HG02588 (cell line): Measurements from ENCODE around the gene ITGA7.

Experiments
- ATAC-seq: cut with Tn5 transposase; IDR thresholded peaks from one replicate; pipeline ENCODE4 v1.9.1; 2021; ENCODE audit warnings: mild to moderate bottlenecking, moderate library complexity; ENCODE audit not compliant: unreplicated experiment

Gene ITGA7, protein sequence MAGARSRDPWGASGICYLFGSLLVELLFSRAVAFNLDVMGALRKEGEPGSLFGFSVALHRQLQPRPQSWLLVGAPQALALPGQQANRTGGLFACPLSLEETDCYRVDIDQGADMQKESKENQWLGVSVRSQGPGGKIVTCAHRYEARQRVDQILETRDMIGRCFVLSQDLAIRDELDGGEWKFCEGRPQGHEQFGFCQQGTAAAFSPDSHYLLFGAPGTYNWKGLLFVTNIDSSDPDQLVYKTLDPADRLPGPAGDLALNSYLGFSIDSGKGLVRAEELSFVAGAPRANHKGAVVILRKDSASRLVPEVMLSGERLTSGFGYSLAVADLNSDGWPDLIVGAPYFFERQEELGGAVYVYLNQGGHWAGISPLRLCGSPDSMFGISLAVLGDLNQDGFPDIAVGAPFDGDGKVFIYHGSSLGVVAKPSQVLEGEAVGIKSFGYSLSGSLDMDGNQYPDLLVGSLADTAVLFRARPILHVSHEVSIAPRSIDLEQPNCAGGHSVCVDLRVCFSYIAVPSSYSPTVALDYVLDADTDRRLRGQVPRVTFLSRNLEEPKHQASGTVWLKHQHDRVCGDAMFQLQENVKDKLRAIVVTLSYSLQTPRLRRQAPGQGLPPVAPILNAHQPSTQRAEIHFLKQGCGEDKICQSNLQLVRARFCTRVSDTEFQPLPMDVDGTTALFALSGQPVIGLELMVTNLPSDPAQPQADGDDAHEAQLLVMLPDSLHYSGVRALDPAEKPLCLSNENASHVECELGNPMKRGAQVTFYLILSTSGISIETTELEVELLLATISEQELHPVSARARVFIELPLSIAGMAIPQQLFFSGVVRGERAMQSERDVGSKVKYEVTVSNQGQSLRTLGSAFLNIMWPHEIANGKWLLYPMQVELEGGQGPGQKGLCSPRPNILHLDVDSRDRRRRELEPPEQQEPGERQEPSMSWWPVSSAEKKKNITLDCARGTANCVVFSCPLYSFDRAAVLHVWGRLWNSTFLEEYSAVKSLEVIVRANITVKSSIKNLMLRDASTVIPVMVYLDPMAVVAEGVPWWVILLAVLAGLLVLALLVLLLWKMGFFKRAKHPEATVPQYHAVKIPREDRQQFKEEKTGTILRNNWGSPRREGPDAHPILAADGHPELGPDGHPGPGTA

DNA sequence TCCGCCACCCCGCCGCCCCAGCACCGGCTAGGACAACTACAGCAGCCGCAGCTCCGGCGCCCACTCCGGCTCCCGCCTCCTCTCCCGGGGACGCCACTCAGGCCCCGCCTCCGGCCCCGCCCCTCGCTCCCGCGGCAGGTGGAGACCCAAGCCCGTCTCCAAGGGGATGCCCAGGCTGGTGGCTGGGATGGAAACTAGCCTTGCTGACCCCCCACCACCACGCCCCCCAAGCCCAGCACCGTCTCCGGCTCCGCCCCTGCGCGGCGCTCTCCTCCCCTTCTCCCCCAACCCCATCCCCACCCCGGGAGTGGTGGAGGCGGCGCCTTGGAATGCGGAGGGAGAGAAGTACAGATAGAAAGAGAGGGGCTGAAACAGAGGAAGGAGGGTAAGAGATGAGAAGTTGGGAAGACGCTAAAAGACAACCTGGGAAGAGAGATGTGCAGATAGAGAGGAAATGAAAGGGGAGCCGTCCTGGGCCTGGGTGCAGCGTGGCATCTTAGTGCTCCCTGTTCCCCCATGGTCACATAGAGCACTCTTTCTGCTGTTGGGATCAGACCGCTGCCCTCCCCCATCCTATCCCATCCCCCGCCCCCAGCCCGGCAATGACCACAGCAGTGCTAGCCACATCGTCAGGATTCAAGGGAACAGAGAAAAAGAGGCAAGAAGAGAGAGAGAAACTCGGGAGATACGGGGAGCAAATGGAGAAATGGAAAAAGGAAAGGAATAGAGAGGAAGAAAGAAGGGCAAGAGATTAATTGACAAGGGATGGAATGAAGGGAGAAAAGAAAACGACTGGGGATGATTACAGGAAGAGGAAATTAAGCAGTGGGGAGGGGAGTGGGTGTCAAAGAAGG is at the start of gene ITGA7:
Gene ITGA7 (minus strand): TSS at position 64 of the 854 bp plus-strand sequence. CDS start 222 bp downstream, outside the sequence.
- ATAC-seq = no peak

- ATAC-seq = no peak
Observed at GRCh38 chr12:55755246-55755645, 47.5 kb upstream of the ITGA7 start.

- ATAC-seq = no peak
Observed at GRCh38 chr12:55748230-55748993, 40.7 kb upstream of the ITGA7 start.

- ATAC-seq = no peak
Observed at GRCh38 chr12:55746913-55747231, 39.2 kb upstream of the ITGA7 start.

DNA sequence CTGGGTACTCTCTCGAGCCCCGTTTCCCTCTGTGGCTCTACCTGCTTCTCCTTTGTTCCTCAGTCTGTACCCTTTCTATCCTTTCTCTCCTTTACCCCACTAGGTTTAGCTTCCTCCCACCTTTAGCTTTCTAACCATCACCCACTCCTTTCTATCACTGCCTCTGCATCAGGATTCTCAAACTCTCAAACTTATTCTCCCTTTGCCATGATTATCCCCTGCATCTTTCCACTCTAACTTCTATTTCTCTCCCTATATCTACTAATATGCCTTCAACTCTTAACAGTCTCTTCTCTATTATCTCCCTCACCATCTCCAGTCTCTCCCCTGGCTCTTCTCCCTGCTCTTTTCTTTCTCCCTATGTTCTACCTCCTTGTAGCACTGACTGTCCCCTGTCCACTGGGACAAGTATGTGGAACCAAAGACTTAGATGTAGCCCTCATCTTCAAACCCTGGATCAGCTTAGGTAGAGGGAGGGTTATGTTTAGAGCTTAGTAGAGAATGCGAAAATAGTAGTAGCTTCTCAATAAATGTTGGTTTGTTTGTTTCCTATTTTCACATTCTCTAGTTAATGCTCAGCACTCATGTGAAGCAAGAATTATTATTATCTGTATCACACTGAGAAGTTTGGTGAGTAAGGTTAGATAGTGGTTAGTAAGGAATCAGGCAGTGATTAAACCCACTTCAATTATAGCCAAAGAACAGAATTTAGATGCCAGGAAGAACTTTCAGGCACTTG is 38.6 kb upstream of the ITGA7 start:
- no peak for ATAC-seq

GRCh38 chr12:55745361-55746173 is 37.9 kb upstream of the ITGA7 start:
- ATAC-seq = no peak

DNA sequence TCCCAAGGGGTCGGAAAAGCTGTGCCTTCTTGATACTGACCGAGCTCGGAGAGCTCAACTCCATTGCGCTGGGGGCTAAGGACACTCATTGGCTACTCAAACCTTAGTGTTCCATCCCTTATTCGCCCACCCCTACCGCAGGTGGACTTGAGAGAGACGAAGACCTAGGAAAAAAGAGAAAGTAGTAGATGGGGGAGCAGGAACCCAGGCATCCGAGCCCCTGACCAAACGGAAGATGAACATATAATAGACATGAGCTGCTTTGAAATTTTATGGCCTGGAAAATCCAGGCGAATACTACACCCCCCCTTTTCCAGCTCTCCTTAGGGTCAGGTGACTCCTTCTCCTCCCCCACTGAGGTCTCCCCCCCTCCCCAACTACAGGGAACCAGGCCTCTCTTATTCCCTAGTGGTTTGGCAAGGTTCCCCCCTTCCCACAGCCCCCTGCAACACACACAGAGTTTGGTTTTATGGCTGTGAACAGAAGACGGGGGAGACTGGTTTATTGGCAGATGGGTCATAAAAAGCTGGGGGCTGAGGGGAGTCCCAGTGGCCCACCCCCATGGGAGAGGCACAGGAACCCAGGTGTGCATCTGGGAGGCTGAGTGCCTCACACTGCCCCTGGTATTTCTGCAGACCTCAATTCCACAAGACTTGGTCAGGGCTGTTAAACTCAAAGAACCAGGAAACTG is 36.8 kb upstream of the ITGA7 start:
- no peak for ATAC-seq

DNA sequence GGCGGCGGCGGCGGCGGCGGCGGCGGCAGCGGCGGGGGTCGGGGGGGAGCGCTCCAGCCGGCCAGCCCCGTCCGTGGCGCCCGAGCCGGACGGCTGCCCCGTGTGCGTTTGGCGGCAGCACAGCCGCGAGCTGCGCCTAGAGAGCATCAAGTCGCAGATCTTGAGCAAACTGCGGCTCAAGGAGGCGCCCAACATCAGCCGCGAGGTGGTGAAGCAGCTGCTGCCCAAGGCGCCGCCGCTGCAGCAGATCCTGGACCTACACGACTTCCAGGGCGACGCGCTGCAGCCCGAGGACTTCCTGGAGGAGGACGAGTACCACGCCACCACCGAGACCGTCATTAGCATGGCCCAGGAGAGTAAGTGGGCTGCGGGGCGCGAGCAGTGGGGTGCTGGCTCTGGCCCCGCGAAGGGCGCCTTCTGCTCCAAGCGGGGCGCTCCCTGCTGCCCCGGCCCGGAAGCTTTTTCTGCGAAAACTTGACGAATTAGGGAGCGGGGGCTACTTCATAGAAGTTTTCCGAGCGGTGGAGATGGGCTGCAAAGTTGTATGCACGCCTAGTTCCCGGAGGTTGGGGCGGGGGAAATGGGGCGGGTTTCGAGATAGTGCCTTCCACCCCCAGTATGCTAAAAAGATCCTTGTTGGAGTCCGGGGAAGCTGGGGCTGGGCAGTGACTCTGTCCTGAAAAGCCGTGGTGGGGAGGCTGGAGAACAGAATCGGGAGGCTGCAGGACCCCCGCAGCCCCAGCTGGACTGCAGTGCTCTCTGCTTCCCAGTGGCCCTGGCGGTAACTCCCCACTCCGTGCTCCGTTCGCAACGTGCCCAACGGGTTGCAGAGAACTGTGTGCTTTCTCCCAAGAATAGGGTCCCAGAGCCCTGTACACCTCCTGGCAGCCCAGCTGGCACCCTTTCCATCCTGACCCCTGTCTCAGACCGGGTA is 36.0 kb upstream of the ITGA7 start:
- peak; percentile 51 for ATAC-seq

DNA sequence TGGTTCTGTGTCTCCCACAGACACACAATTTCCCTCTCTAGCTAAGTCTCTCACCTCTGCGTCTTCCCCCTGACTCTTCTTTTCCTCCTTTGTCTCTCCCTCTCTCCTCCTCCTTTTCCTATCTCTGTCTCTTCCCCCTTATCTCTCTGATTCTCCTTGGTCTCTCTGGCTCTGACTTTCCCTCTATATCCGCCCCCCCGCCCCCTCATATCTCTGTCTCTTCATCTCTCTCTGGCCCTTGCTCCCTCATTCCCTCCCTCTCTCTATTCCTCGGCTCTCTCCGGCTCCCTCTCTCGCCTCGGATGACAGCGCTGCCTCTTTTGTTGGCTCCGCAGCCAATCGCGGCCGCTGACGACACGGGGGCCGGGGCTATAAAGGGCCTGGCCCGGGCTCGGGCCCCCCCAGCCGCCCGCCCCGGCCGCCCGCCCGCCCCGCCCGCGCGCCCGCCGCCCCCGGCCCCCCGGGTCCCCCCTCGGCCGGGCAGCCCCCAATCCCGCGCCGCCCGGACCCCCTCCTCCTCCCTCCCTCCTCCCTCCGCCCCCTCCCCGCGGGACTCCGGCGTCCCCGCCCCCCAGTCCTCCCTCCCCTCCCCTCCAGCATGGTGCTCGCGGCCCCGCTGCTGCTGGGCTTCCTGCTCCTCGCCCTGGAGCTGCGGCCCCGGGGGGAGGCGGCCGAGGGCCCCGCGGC is 35.2 kb upstream of the ITGA7 start, which contains the start of gene GDF11:
Gene GDF11 (plus strand): TSS at position 404 of the 687 bp plus-strand sequence. CDS start 195 bp downstream, at position 599.
- peak; percentile 36 for ATAC-seq

GRCh38 chr12:55741931-55742680 is 34.4 kb upstream of the ITGA7 start:
- ATAC-seq = no peak

DNA sequence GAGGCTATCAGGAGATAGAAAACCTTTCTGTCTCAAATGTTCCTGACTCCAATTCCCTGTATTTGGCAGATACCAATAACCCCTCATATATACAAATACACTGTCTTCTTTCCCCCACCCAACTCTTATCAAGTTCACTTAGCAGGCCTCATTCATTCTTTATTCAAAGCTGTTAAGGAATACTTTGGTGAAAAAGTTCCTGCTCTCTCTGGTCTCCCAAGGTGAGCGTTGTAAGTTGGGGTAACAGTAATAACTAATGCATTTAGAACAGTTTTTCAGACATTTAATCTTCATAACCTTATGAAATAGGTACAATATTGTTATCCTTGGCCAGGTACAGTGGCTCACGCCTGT is 31.3 kb upstream of the ITGA7 start:
- no peak for ATAC-seq

DNA sequence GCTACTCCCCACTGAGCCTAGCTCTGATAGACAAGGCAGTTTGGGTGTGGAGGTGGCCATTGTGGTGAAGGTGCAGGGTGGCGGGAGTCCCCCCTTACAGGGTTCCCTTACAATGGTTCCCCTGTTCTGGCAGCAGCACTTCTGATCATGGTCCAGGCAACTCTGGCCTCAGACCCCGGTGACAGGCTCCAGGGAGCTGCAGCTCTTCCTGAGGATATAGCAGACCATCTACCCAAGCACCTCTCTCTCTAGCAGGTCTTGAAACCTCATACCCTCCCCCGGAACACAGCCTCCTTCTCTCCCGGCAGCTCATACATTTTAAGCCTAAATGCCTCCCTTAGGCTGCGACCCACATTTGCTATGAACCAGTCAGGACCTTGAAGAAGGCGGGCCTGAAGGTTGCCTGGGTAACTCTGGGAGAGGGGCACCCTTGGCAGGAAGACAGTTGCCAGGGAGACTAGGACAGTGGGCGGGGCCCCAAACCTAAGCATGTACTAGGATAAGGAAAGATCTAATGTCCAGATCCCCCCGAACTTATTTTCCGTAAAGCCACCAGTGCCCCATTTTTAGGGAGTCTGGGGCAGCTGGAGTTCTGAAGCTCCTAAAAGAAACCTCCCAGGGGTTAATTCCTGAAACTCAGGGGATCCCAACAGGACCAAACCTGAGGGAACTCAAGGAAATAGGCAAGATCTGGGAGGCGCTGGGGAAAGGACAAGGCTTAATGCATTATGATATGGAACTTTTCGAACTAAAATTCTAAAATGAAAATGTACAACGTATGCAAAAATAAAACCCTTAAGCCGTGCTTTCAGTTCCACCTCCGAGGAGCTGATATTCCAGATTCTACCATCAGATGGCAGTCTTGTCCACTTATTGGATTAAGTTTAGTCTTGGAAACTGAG is 30.7 kb upstream of the ITGA7 start:
- peak; percentile 85 for ATAC-seq

GRCh38 chr12:55737581-55738122 is 29.9 kb upstream of the ITGA7 start:
- ATAC-seq = no peak
